ENCODE measurements around the gene ZNF892.

ZNF892 gene

GRCh38 chr2:95207111-95207961, at the start of gene ZNF892:
ZNF892 (plus strand) TSS chr2:95207521; CDS start chr2:95207816, 295 bp downstream.
- peak; percentile 33 for TF ChIP-seq CTCF (conservative IDR thresholded peaks at IDR 0.05; ENCODE audit: low read depth, low read length)
- H3K4me3 ChIP-seq (ENCODE audit: low read depth, low read length) = peak within 1 kb of the TSS; percentile 92
- DNase-seq (ENCODE audit: low read depth) = peak; percentile 87

DNA sequence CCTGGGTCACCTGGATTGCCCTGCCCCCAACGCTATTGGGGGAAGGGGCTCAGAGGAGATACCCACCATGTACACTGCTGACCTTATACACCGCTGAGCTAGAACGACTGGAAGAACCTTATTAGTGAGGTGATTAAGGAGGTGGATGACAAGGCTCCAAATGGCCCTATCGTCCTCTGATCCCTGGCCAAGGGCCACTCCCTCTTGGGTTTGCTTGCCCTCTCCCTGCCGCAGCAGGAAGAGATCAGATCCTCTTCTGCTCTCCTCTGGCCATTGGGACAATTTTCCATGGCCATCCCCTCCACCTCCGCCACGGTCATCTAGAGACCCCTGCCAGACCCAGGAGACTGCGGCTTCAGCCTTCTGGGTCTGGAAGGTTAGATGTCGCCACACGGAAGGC, 48.9 kb upstream of the ZNF892 start:
- DNase-seq (ENCODE audit: low read depth) = no peak
- peak overlapping the region; percentile 76 for H3K4me3 ChIP-seq (ENCODE audit: low read depth, low read length)
- no peak for TF ChIP-seq CTCF (conservative IDR thresholded peaks at IDR 0.05; ENCODE audit: low read depth, low read length)

DNA sequence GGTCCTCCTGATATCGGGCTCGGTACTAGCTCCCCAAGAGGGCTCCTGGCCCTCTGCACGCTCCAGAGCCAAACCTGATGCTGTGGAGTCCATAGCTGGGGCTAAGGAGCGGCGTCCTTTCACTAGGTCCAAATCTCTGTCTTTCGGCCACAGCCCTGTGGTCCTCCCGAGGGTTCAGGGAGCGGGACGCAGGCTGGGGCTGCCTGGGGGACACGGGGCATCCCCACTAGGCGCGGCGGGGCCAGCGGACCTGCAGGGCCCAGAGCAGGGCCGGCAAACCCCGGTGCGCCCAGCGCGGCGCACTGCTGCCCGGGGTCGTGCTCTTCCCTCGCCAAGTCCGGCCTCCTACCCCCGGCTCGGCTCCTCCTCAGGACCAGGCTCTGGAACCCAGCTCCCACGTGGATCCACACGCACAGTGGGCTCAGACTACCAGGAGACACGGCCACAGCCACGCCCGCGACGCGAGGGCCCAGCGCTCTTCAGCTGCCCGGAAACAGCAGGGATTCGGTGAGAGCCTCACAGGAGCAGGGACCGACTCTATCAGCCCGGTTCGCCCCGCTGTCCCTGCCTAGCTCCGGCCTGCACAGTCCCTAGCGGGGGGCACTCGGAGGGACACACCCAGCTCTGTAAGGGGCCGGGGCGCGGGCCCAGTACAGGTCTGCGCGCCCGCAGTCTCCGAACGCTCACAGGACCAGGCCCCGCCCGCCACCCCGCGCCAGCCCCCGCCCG, 48.3 kb upstream of the ZNF892 start:
- H3K4me3 ChIP-seq (ENCODE audit: low read depth, low read length) = peak overlapping the region; percentile 76
- peak; percentile 56 for DNase-seq (ENCODE audit: low read depth)
- TF ChIP-seq CTCF (conservative IDR thresholded peaks at IDR 0.05; ENCODE audit: low read depth, low read length) = no peak

DNA sequence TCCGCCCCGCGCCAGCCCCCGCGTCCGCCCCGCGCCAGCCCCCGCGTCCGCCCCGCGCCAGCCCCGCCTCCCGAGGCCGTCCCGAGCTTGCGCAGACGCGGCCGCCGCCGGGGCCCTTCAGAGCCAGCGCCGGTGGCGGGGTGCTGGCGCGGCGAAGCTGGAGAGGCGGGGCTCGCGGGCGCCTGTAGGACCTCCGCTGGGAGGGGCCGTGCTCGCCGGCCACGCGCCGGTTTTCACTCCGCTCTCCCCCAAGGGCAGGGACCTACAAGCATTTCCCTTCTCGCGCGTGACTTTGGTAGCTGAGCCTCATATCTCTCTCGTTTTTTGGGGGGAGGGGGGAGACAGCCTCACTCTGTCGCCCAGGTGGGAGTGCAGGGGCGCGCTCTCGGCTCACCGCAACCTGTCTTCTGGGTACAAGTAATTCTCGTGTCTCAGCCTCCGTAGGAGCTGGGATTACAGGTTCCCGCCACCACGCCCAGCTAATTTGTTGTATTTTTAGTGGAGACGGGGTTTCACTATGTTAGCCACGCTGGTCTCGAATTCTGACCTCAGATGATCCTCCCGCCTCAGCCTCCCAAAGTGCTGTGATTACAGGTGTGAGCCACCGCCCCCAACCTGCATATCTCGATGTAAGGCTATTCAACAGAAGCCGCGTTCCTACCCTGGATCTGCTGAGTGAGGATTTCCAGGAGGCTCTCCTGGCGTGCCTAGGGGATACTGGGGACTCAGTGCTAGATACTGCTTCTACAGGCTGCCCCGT, 47.5 kb upstream of the ZNF892 start, which contains the start of gene ZNF514:
Gene ZNF514 (minus strand): TSS at position 159 of the 760 bp plus-strand sequence. CDS start 6,595 bp downstream, outside the sequence.
- peak within 1 kb of the TSS; percentile 76 for H3K4me3 ChIP-seq (ENCODE audit: low read depth, low read length)
- peak; percentile 81 for DNase-seq (ENCODE audit: low read depth)
- TF ChIP-seq CTCF (conservative IDR thresholded peaks at IDR 0.05; ENCODE audit: low read depth, low read length) = no peak

GRCh38 chr2:95165030-95165370, 42.3 kb upstream of the ZNF892 start:
- no peak for TF ChIP-seq CTCF (conservative IDR thresholded peaks at IDR 0.05; ENCODE audit: low read depth, low read length)
- H3K4me3 ChIP-seq (ENCODE audit: low read depth, low read length) = peak overlapping the region; percentile 80
- no peak for DNase-seq (ENCODE audit: low read depth)

DNA sequence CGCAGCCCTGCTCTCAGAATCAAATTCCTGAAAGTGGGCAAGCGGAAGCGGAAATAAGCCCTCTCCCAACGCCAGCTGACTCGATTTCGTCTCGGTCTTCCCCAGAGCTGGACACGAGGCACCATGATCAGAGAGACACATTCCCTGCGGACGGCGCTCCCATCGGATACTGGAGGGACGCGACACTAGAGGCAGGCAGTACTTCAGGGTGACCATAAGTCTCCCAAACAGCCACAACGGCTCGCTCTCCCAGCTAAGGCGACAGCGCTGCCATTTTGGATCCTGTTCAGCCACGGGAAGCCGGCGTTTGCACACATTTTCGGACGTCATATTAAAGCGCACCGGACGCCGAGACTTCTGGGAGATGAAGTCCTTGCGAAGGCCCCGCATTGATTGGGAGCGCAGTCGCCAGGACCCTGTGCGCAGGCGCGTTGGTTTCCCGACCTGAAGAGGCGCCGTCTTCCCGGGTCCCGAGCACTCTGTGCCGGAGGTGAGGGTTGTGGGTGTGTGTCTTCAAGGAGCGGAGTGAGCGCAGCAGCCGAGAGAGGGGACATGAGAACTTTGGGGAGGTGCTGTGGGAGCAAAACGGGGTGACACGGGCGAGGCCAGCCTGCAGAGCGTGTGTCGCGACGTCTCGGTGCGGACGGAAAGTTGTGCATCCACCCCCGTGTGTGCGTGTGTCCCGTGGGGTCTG, 41.8 kb upstream of the ZNF892 start, which contains the start of gene ZNF2:
Gene ZNF2 (plus strand): TSS at position 439 of the 694 bp plus-strand sequence. CDS start 10,418 bp downstream, outside the sequence.
- peak within 1 kb of the TSS; percentile 80 for H3K4me3 ChIP-seq (ENCODE audit: low read depth, low read length)
- peak; percentile 99 for DNase-seq (ENCODE audit: low read depth)
- peak; percentile 17 for TF ChIP-seq CTCF (conservative IDR thresholded peaks at IDR 0.05; ENCODE audit: low read depth, low read length)
